Esophagus muscularis mucosa (tissue), 4 donors: ENCODE data around the gene PTTG1.

Experiments
- EP300 ChIP-seq: sonication (generic); formaldehyde crosslinking; IDR thresholded peaks from one replicate; pipeline ENCODE4 v1.6.1; 2017; ENCODE audit warnings: antibody characterized with exemption
- POLR2A ChIP-seq: fragments of 450-650 bp; IDR thresholded peaks from one replicate; pipeline ENCODE4 v1.6.1; 2017; ENCODE audit warnings: antibody characterized with exemption, moderate library complexity, mild to moderate bottlenecking, low read depth
- POLR2AphosphoS5 ChIP-seq, 2 donors: sonication (generic); formaldehyde crosslinking; IDR thresholded peaks; one replicate each; pipeline ENCODE4 v1.6.1; 2017; ENCODE audit warnings: antibody characterized with exemption in 2 of 2
- TF ChIP-seq, protein P1 (sequence below), 3 experiments: fragments of 200-600 bp in 2 of 3; fragments of 450-650 bp in 1 of 3; sonication (generic) in 2 of 3; IDR thresholded peaks; one replicate each; pipeline ENCODE4 v1.5.1; 2017 to 2019; ENCODE audit warnings: antibody characterized with exemption in 3 of 3, mild to moderate bottlenecking in 2 of 3, moderate library complexity in 1 of 3

DNA sequence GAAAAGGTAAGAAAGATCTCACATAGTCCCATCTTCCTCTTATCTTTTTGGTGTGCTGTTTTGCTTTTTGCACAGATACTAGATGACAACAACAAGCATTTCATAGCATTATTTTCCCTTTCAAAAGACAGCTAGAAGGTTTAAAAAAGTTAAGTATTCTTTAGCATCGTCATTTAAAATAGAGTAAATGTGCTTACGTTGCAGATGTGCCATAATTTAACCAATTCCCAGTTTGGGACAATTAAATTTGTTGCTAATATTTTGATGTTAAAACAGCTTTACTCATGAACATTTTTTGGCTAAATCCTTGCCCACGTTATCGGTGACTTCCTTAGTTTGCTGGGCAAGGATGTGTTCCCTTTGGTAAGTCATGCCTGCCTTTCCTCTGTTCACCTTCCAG, 41.6 kb downstream of the PTTG1 start:
- TF ChIP-seq POLR2A = no peak
- TF ChIP-seq, protein P1, sequence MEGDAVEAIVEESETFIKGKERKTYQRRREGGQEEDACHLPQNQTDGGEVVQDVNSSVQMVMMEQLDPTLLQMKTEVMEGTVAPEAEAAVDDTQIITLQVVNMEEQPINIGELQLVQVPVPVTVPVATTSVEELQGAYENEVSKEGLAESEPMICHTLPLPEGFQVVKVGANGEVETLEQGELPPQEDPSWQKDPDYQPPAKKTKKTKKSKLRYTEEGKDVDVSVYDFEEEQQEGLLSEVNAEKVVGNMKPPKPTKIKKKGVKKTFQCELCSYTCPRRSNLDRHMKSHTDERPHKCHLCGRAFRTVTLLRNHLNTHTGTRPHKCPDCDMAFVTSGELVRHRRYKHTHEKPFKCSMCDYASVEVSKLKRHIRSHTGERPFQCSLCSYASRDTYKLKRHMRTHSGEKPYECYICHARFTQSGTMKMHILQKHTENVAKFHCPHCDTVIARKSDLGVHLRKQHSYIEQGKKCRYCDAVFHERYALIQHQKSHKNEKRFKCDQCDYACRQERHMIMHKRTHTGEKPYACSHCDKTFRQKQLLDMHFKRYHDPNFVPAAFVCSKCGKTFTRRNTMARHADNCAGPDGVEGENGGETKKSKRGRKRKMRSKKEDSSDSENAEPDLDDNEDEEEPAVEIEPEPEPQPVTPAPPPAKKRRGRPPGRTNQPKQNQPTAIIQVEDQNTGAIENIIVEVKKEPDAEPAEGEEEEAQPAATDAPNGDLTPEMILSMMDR (IDR thresholded peaks at IDR 0.05) = no peak
- no peak for TF ChIP-seq POLR2AphosphoS5 (IDR thresholded peaks at IDR 0.05)
- no peak for TF ChIP-seq EP300
